Mesenchymal stem cell (in vitro differentiated cells and primary cell): ENCODE measurements around the gene GPSM1.
A peak's percentile ranks its signal among the peaks of the same experiment; 100 is the strongest.

Experiments
- DNase-seq: peaks from one replicate; pipeline ENCODE4 v3.0.0-alpha.2; 2013
- H2AFZ ChIP-seq: one replicate; pipeline ENCODE4 v1.6.1; 2013; ENCODE audit warnings: low read depth, mild to moderate bottlenecking, control low read depth, inconsistent platforms, low read length, moderate library complexity
- H2AK5ac ChIP-seq: 2 replicates; pipeline ENCODE4 v1.6.1; 2013; ENCODE audit warnings: low read length, moderate library complexity, mild to moderate bottlenecking, inconsistent platforms; ENCODE audit not compliant: severe bottlenecking
- H2BK120ac ChIP-seq: one replicate; pipeline ENCODE4 v1.6.1; 2013; ENCODE audit warnings: low read depth, mild to moderate bottlenecking, inconsistent platforms, low read length, moderate library complexity
- H2BK12ac ChIP-seq, 2 experiments: one replicate each; pipeline ENCODE4 v1.6.1; 2013; ENCODE audit warnings: inconsistent platforms in 2 of 2, low read length in 2 of 2, mild to moderate bottlenecking in 2 of 2, moderate library complexity in 2 of 2, control low read depth in 1 of 2
- H2BK15ac ChIP-seq: one replicate; pipeline ENCODE4 v1.6.1; 2013; ENCODE audit warnings: mild to moderate bottlenecking, low read depth, inconsistent platforms; ENCODE audit not compliant: poor library complexity, severe bottlenecking
- H2BK5ac ChIP-seq: 2 replicates; pipeline ENCODE4 v1.6.1; 2013; ENCODE audit warnings: low read depth, mild to moderate bottlenecking, low read length, control low read depth, inconsistent platforms; ENCODE audit not compliant: poor library complexity, severe bottlenecking
- H3K14ac ChIP-seq, 2 experiments: one replicate each; pipeline ENCODE4 v1.6.1; 2013; ENCODE audit warnings: inconsistent platforms in 2 of 2, low read length in 2 of 2, control low read depth in 1 of 2, mild to moderate bottlenecking in 1 of 2, moderate library complexity in 1 of 2
- H3K18ac ChIP-seq, 2 experiments: one replicate each; pipeline ENCODE4 v1.6.1; 2013; ENCODE audit warnings: inconsistent platforms in 2 of 2, low read length in 2 of 2, control low read depth in 1 of 2, low read depth in 1 of 2, mild to moderate bottlenecking in 1 of 2
- H3K23ac ChIP-seq, 2 experiments: one replicate each; pipeline ENCODE4 v1.6.1; 2013; ENCODE audit warnings: inconsistent platforms in 2 of 2, low read length in 2 of 2, mild to moderate bottlenecking in 2 of 2, moderate library complexity in 2 of 2, control low read depth in 1 of 2
- H3K27ac ChIP-seq: 2 replicates; pipeline ENCODE4 v1.5.1; 2013; ENCODE audit warnings: mild to moderate bottlenecking, moderate library complexity, low read length, control low read depth, inconsistent platforms; ENCODE audit not compliant: poor library complexity, severe bottlenecking
- H3K27me3 ChIP-seq, 2 experiments: 2 replicates each; pipeline versions ENCODE4 v1.6.1 to v1.7.0; 2013; ENCODE audit warnings: low read length in 2 of 2, mild to moderate bottlenecking in 2 of 2, moderate library complexity in 2 of 2, control low read depth in 1 of 2, inconsistent platforms in 1 of 2; ENCODE audit not compliant: control insufficient read depth in 1 of 2, insufficient read depth in 1 of 2
- H3K36me3 ChIP-seq, 2 experiments: 2 replicates each; pipeline versions ENCODE4 v1.6.1 to v1.7.0; 2013; ENCODE audit warnings: low read length in 2 of 2, control low read depth in 1 of 2, inconsistent platforms in 1 of 2, low read depth in 1 of 2, mild to moderate bottlenecking in 1 of 2; ENCODE audit not compliant: insufficient read depth in 2 of 2, control insufficient read depth in 1 of 2
- H3K4ac ChIP-seq, 2 experiments: one replicate each; pipeline ENCODE4 v1.6.1; 2013; ENCODE audit warnings: inconsistent platforms in 2 of 2, low read length in 2 of 2, mild to moderate bottlenecking in 2 of 2, moderate library complexity in 2 of 2, control low read depth in 1 of 2, low read depth in 1 of 2
- H3K4me1 ChIP-seq: 2 replicates; pipeline ENCODE4 v1.6.1; 2013; ENCODE audit warnings: low read depth, low read length, control low read depth; ENCODE audit not compliant: control insufficient read depth, insufficient read depth
- H3K4me2 ChIP-seq: 2 replicates; pipeline ENCODE4 v1.6.1; 2013; ENCODE audit warnings: low read length, mild to moderate bottlenecking, inconsistent platforms; ENCODE audit not compliant: poor library complexity, severe bottlenecking
- H3K4me3 ChIP-seq, 2 experiments: 2 replicates each; pipeline versions ENCODE4 v1.5.1 to v1.7.0; 2013; ENCODE audit warnings: low read length in 2 of 2, mild to moderate bottlenecking in 2 of 2, control low read depth in 1 of 2, low read depth in 1 of 2; ENCODE audit not compliant: insufficient read depth in 1 of 2
- H3K79me1 ChIP-seq: replicated peaks from 2 replicates; pipeline ENCODE4 v1.6.1; 2013; ENCODE audit warnings: mild to moderate bottlenecking, control low read depth, low read length, inconsistent platforms; ENCODE audit not compliant: poor library complexity, severe bottlenecking
- H3K9ac ChIP-seq: 2 replicates; pipeline ENCODE4 v1.7.0; 2013; ENCODE audit warnings: mild to moderate bottlenecking, low read length, moderate library complexity
- H3K9me3 ChIP-seq: 2 replicates; pipeline ENCODE4 v1.7.0; 2013; ENCODE audit warnings: mild to moderate bottlenecking, low read length; ENCODE audit not compliant: control insufficient read depth
- H4K8ac ChIP-seq: one replicate; pipeline ENCODE4 v1.6.1; 2013; ENCODE audit warnings: inconsistent platforms, mild to moderate bottlenecking, low read length, moderate library complexity
- H4K91ac ChIP-seq: one replicate; pipeline ENCODE4 v1.6.1; 2013; ENCODE audit warnings: mild to moderate bottlenecking, low read length, inconsistent platforms
- WGBS: methylation state at CpG from one replicate; pipeline ENCODE4 v1.1.7; 2013; ENCODE audit warnings: mixed read lengths; 5-methylcytosine and 5-hydroxymethylcytosine counted together

GPSM1 gene

GRCh38 chr9:136371533-136371880, 44.2 kb downstream of the GPSM1 start:
- Histone ChIP-seq H3K9me3 (no peaks in the 10 kb centered on the region), H4K91ac (no peak overlapping the region), H3K23ac (no peak overlapping the region), H3K4me2 (no peak overlapping the region), H3K36me3 (peaks cover 18 to 44% of the 10 kb centered on the region in 2 experiments), H3K14ac (no peak overlapping the region), H3K79me1 (peaks cover 2% of the 10 kb centered on the region), H3K4me3 (no peak overlapping the region), H2BK15ac (no peak overlapping the region), H2AFZ (no peak overlapping the region), H3K27me3 (no peaks in the 10 kb centered on the region), H2BK120ac (no peak overlapping the region), H2BK12ac (no peak overlapping the region), H2BK5ac (no peak overlapping the region), H3K4ac (no peak overlapping the region), H2AK5ac (no peak overlapping the region), H3K18ac (no peak overlapping the region), H3K4me1 (peaks cover 41% of the 10 kb centered on the region), H4K8ac (no peak overlapping the region), H3K9ac (no peak overlapping the region), H3K27ac (no peak overlapping the region)
- over 99% methylated on average over 13 of the region's 13 CpGs for WGBS
- no peak for DNase-seq

- H3K36me3 ChIP-seq, result peaks cover 23 to 48% of the 10 kb centered on the region in 2 experiments
- peak overlapping the region; percentile 79 for H4K91ac ChIP-seq
- peak overlapping the region; percentile 21 for H3K27ac ChIP-seq
- H4K8ac ChIP-seq, result peak overlapping the region; percentile 83
- peak overlapping the region in 1 of 2 experiments; percentile 85 for H2BK12ac ChIP-seq
- peak overlapping the region; percentile 53 for H3K9ac ChIP-seq
- H3K79me1 ChIP-seq, result peaks cover 3% of the 10 kb centered on the region
- H3K27me3 ChIP-seq, result no peaks in the 10 kb centered on the region
- DNase-seq, result no peak
- H3K4me1 ChIP-seq, result peaks cover 41% of the 10 kb centered on the region
- H3K4me3 ChIP-seq, result no peak overlapping the region
- no peak overlapping the region for H2BK5ac ChIP-seq
- 93% methylated on average over 21 of the region's 21 CpGs for WGBS
- peak overlapping the region; percentile 5 to 70 for H3K4ac ChIP-seq
- no peak overlapping the region for H3K23ac ChIP-seq
- H2AFZ ChIP-seq, result no peak overlapping the region
- H3K9me3 ChIP-seq, result no peaks in the 10 kb centered on the region
- H2BK15ac ChIP-seq, result no peak overlapping the region
- H2BK120ac ChIP-seq, result peak overlapping the region; percentile 1
- no peak overlapping the region for H3K4me2 ChIP-seq
- peak overlapping the region; percentile 85 to 90 for H3K18ac ChIP-seq
- H2AK5ac ChIP-seq, result peak overlapping the region; percentile 23
- peak overlapping the region in 1 of 2 experiments; percentile 56 for H3K14ac ChIP-seq
Measured at GRCh38 chr9:136372006-136372405, 44.7 kb downstream of the GPSM1 start.

DNA sequence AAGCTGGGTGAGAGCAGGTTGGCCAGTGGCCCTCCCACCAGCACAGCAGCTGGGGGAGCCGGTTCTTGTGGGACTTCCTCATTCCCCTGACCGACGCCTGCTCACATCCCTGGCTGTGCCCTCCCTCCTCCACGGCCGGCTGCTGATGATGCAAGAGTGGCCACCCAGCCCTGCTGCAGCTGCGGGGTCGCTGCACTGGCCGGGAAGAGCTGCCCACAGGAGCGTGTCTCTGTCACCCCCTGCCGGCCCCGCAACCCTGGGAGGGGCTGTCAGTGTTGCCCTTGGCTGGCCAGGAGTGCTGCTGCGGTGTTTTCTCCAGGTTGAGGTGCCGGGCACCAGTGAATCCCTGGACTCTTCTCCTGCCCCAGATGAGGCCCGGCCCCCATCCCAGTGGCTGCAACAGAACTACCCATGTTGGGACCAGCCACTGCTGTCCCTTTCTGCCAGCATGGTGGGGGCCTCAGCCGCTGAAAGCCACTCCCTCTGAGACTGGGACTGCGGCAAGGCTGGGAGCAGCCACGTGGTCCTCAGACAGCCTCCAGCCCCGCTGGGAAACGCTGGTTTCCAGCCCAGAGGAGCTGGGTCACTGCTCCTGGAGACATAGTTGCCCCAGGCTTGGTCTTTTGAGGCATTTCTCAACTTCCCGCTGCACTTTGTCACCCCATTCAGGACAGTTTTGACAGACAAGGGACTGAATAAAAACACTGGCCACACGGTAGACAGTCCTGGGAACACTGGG, 45.4 kb downstream of the GPSM1 start:
- Histone ChIP-seq H3K4me2 (peak overlapping the region; percentile 0), H3K4me3 (peak overlapping the region in 1 of 2 experiments; percentile 33), H3K4ac (peak overlapping the region; percentile 5 to 70), H2AFZ (peak overlapping the region; percentile 67), H2BK5ac (no peak overlapping the region), H4K8ac (peak overlapping the region; percentile 93), H3K4me1 (peaks cover 39% of the 10 kb centered on the region), H2AK5ac (peak overlapping the region; percentile 63), H3K14ac (peak overlapping the region in 1 of 2 experiments; percentile 76), H3K36me3 (peaks cover 26 to 56% of the 10 kb centered on the region in 2 experiments), H3K9me3 (no peaks in the 10 kb centered on the region), H3K27me3 (no peaks in the 10 kb centered on the region), H4K91ac (peak overlapping the region; percentile 79), H2BK12ac (peak overlapping the region; percentile 65 to 69), H2BK120ac (no peak overlapping the region), H3K18ac (peak overlapping the region; percentile 85 to 90), H3K79me1 (peaks cover 3% of the 10 kb centered on the region), H3K27ac (peak overlapping the region; percentile 61), H3K9ac (peak overlapping the region; percentile 53), H2BK15ac (peak overlapping the region; percentile 78), H3K23ac (no peak overlapping the region)
- 50% methylated on average over 21 of the region's 21 CpGs for WGBS
- DNase-seq, result peak; percentile 83

GRCh38 chr9:136373300-136374182, 46.2 kb downstream of the GPSM1 start, which contains the start of gene CARD9:
CARD9 (minus strand) TSS chr9:136373669; CDS start chr9:136372078, 1,591 bp downstream.
- H2BK15ac ChIP-seq, result peak within 1 kb of the TSS; percentile 78
- peak within 1 kb of the TSS; percentile 63 for H2AK5ac ChIP-seq
- no peaks in the 10 kb centered on the region for H3K9me3 ChIP-seq
- no peaks in the 10 kb centered on the region for H3K27me3 ChIP-seq
- H3K36me3 ChIP-seq, result peaks cover 34 to 64% of the 10 kb centered on the region in 2 experiments
- no peak for DNase-seq
- WGBS, result 89% methylated on average over 27 of the region's 27 CpGs
- peaks cover 37% of the 10 kb centered on the region for H3K4me1 ChIP-seq
- H2BK120ac ChIP-seq, result no peak within 1 kb of the TSS
- peak within 1 kb of the TSS; percentile 72 to 90 for H3K18ac ChIP-seq
- no peak within 1 kb of the TSS for H2BK5ac ChIP-seq
- peak within 1 kb of the TSS; percentile 5 to 38 for H3K4ac ChIP-seq
- peak within 1 kb of the TSS in 1 of 2 experiments; percentile 33 for H3K4me3 ChIP-seq
- peaks cover 3% of the 10 kb centered on the region for H3K79me1 ChIP-seq
- peak within 1 kb of the TSS; percentile 65 to 69 for H2BK12ac ChIP-seq
- no peak within 1 kb of the TSS for H3K23ac ChIP-seq
- H3K4me2 ChIP-seq, result no peak within 1 kb of the TSS
- H3K27ac ChIP-seq, result peak within 1 kb of the TSS; percentile 61
- peak within 1 kb of the TSS; percentile 77 for H4K91ac ChIP-seq
- peak within 1 kb of the TSS; percentile 53 for H3K9ac ChIP-seq
- H2AFZ ChIP-seq, result peak within 1 kb of the TSS; percentile 67
- H3K14ac ChIP-seq, result peak within 1 kb of the TSS in 1 of 2 experiments; percentile 76
- H4K8ac ChIP-seq, result peak within 1 kb of the TSS; percentile 93
